ENCODE measurements around the gene NEURL1.

Gene NEURL1

GRCh38 chr10:103491729-103492364, 1.7 kb upstream of the NEURL1 start:
- TF ChIP-seq, protein P1, sequence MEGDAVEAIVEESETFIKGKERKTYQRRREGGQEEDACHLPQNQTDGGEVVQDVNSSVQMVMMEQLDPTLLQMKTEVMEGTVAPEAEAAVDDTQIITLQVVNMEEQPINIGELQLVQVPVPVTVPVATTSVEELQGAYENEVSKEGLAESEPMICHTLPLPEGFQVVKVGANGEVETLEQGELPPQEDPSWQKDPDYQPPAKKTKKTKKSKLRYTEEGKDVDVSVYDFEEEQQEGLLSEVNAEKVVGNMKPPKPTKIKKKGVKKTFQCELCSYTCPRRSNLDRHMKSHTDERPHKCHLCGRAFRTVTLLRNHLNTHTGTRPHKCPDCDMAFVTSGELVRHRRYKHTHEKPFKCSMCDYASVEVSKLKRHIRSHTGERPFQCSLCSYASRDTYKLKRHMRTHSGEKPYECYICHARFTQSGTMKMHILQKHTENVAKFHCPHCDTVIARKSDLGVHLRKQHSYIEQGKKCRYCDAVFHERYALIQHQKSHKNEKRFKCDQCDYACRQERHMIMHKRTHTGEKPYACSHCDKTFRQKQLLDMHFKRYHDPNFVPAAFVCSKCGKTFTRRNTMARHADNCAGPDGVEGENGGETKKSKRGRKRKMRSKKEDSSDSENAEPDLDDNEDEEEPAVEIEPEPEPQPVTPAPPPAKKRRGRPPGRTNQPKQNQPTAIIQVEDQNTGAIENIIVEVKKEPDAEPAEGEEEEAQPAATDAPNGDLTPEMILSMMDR (IDR thresholded peaks at IDR 0.05; ENCODE audit: control insufficient read depth, insufficient read depth, low read depth, low read length, missing control alignments) = no peak
- no peak overlapping the region for H3K4me3 ChIP-seq (ENCODE audit: control insufficient read depth, low read depth, low read length)
- DNase-seq (ENCODE audit: low read depth) = peak; percentile 91

- TF ChIP-seq, protein P1 (IDR thresholded peaks at IDR 0.05; ENCODE audit: control insufficient read depth, insufficient read depth, low read depth, low read length, missing control alignments) = no peak
- no peak for DNase-seq (ENCODE audit: low read depth)
- no peak overlapping the region for H3K4me3 ChIP-seq (ENCODE audit: control insufficient read depth, low read depth, low read length)
Observed at GRCh38 chr10:103492655-103493261, 747 bp upstream of the NEURL1 start.

GRCh38 chr10:103493916-103494877, 692 bp downstream of the NEURL1 start:
- H3K4me3 ChIP-seq (ENCODE audit: control insufficient read depth, low read depth, low read length) = peak overlapping the region; percentile 26
- TF ChIP-seq, protein P1 (IDR thresholded peaks at IDR 0.05; ENCODE audit: control insufficient read depth, insufficient read depth, low read depth, low read length, missing control alignments) = no peak
- DNase-seq (ENCODE audit: low read depth) = no peak

DNA sequence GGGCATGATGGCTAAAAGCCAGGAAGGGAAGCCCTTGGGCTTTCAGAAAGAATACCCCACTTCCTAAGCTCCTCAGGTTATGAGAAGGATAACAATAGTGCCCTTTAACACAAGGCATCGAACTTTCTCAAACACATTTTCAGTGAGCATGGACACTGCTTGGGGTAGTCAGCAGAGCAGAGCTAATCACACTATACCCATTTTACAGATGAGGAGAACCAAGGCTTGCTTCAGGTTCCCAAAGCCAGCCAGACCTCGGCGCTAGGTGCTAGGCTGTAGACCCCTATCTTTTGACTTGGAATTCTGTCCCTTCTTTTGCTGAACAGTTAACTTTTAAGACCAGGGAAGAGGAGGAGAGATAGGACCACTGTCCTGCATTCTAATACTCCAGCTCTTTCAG, 1.8 kb downstream of the NEURL1 start:
- DNase-seq (ENCODE audit: low read depth) = no peak
- H3K4me3 ChIP-seq (ENCODE audit: control insufficient read depth, low read depth, low read length) = no peak overlapping the region
- TF ChIP-seq, protein P1 (IDR thresholded peaks at IDR 0.05; ENCODE audit: control insufficient read depth, insufficient read depth, low read depth, low read length, missing control alignments) = no peak

DNA sequence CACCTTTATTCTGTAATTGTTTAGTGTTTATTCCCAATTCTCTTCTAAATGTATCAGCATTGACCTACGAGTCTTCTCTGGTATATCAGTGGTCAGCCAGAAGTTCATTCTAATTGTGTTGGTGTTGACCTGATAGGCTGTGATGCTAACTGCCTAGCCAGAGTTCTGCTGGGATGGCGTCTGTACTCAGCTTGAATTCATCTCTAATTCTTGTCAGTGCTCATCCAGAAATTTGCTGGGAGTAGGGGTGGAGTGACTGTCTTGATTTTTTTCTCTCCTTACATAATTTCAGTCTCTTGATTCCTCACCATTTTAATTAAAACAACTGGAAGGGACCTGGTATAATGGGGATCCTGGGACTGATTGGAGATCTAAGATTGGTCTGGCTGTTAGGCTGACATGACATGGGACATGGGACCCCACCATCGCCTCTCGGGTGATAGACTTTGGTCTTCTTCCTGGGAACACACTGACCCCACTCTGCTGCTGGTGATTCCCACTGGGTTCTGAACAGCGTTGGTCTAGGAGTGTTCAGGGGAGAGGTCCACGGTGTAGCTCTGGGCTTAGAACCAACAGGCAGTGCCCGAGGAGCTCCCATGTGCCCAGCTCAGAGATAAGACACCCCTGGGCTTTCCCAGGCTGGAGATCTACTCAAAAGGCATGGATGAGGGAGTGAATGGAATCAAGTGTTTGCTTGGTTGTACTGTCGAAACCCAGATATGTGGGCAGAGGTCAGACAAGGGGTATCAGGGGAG, 3.8 kb downstream of the NEURL1 start:
- TF ChIP-seq, protein P1 (IDR thresholded peaks at IDR 0.05; ENCODE audit: control insufficient read depth, insufficient read depth, low read depth, low read length, missing control alignments) = no peak
- no peak overlapping the region for H3K4me3 ChIP-seq (ENCODE audit: control insufficient read depth, low read depth, low read length)
- DNase-seq (ENCODE audit: low read depth) = no peak
